Vagina (tissue), 2 donors: Measurements from ENCODE around the gene CAPN9. TPM values are rescaled to one million over a fixed set of nuclear protein-coding genes. Genes with fewer than 3 reads are reported as not detected.

Experiments used
- DNase-seq, 2 donors: peaks; one replicate each; pipeline ENCODE4 v3.0.0-alpha.2; 2017; ENCODE audit errors: extremely low spot score in 2 of 2
- H3K27ac ChIP-seq: fragments of 200-600 bp; sonication (generic); one replicate; pipeline ENCODE4 v1.5.1; 2019
- H3K27me3 ChIP-seq: fragments of 200-600 bp; sonication (generic); one replicate; pipeline ENCODE4 v1.5.1; 2019
- H3K36me3 ChIP-seq, 2 donors: fragments of 200-600 bp; sonication (generic); one replicate each; pipeline ENCODE4 v1.5.1; 2017 to 2019
- H3K4me1 ChIP-seq: fragments of 200-600 bp; sonication (generic); one replicate; pipeline ENCODE4 v1.5.1; 2019
- H3K4me3 ChIP-seq, 2 donors: fragments of 200-600 bp; sonication (generic); 1 replicate in 1 of 2; 2 replicates in 1 of 2; pipeline ENCODE4 v1.5.1; 2016 to 2019
- H3K9me3 ChIP-seq: fragments of 200-600 bp; sonication (generic); one replicate; pipeline ENCODE4 v1.5.1; 2019
- POLR2A ChIP-seq, 2 donors: fragments of 450-650 bp; IDR thresholded peaks; one replicate each; pipeline ENCODE4 v1.6.1; 2017; ENCODE audit warnings: antibody characterized with exemption in 2 of 2, mild to moderate bottlenecking in 2 of 2, moderate library complexity in 2 of 2
- POLR2AphosphoS5 ChIP-seq, 2 donors: sonication (generic); formaldehyde crosslinking; IDR thresholded peaks; one replicate each; pipeline ENCODE4 v1.9.0; 2017; ENCODE audit warnings: antibody characterized with exemption in 2 of 2, mild to moderate bottlenecking in 2 of 2, low read depth in 1 of 2; ENCODE audit not compliant: insufficient read depth in 1 of 2
- intact Hi-C: fragments of 100-400 bp; cut with DNase I; formaldehyde crosslinking; loops from one replicate; pipeline ENCODE4 v1.15.1; 2023
- total RNA-seq: library from RNA; depleted of rRNA; stranded (reverse); fragments of >200 nt; gene quantifications from one replicate; pipeline ENCODE4 v1.2.3, GENCODE V29; 2016
- TF ChIP-seq, protein P1 (sequence below), 3 experiments: fragments of 450-650 bp in 2 of 3; fragments of 200-600 bp in 1 of 3; sonication (generic) in 1 of 3; IDR thresholded peaks; one replicate each; pipeline ENCODE4 v1.5.1; 2017 to 2019; ENCODE audit warnings: antibody characterized with exemption in 3 of 3, mild to moderate bottlenecking in 2 of 3, moderate library complexity in 2 of 3

Gene CAPN9
- total RNA-seq, 1 donor from 2014 or later, result not detected

DNA sequence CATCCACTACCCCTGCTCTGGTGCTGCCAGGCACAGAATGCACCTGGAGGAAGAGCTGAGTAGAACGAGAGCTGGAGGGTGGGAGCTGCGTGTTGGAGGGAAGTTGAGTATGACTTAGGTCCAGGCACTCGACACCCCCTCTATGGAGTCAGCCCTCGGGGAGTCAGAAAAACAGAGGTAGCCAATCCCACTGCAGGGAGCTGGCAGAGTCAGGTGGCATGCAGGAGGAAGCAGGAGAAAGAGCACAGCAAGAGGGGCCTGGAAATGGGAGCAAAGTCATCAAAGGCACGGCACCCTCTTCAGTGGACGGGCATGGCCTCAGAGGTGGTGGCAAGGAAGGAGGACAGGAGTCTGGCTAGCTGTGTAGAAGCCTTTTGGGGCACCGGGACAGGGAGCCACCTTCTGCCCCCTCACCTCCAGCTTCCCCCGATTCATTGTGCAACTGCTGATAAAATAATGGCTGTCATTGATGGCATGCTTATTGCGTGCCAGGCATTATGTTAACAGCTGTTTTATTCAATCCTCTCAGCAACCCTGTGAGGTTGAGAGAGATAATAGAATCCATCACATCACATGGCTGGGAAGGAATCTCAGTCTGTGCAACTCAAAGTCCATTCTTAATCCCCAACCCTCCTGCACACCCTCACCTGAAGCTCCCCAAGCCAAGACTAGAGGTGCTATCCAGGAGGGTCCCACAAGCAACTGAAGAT lies 79.1 kb downstream of the CAPN9 start:
- intact Hi-C loops, result no loop called here
- Histone ChIP-seq H3K9me3 (no peaks in the 10 kb centered on the region), H3K27me3 (no peaks in the 10 kb centered on the region), H3K27ac (peak overlapping the region; percentile 81), H3K4me1 (peaks cover 55% of the 10 kb centered on the region), H3K36me3 (no peaks in the 10 kb centered on the region), H3K4me3 (no peak overlapping the region)
- DNase-seq, result peak in 1 of 2 donors; percentile 79
- TF ChIP-seq, protein P1, sequence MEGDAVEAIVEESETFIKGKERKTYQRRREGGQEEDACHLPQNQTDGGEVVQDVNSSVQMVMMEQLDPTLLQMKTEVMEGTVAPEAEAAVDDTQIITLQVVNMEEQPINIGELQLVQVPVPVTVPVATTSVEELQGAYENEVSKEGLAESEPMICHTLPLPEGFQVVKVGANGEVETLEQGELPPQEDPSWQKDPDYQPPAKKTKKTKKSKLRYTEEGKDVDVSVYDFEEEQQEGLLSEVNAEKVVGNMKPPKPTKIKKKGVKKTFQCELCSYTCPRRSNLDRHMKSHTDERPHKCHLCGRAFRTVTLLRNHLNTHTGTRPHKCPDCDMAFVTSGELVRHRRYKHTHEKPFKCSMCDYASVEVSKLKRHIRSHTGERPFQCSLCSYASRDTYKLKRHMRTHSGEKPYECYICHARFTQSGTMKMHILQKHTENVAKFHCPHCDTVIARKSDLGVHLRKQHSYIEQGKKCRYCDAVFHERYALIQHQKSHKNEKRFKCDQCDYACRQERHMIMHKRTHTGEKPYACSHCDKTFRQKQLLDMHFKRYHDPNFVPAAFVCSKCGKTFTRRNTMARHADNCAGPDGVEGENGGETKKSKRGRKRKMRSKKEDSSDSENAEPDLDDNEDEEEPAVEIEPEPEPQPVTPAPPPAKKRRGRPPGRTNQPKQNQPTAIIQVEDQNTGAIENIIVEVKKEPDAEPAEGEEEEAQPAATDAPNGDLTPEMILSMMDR (IDR thresholded peaks at IDR 0.05), result no peak
- TF ChIP-seq POLR2AphosphoS5 (IDR thresholded peaks at IDR 0.05; ENCODE audit: insufficient read depth in 1 of 2, low read depth in 1 of 2), result no peak
- no peak for TF ChIP-seq POLR2A (IDR thresholded peaks at IDR 0.05)

DNA sequence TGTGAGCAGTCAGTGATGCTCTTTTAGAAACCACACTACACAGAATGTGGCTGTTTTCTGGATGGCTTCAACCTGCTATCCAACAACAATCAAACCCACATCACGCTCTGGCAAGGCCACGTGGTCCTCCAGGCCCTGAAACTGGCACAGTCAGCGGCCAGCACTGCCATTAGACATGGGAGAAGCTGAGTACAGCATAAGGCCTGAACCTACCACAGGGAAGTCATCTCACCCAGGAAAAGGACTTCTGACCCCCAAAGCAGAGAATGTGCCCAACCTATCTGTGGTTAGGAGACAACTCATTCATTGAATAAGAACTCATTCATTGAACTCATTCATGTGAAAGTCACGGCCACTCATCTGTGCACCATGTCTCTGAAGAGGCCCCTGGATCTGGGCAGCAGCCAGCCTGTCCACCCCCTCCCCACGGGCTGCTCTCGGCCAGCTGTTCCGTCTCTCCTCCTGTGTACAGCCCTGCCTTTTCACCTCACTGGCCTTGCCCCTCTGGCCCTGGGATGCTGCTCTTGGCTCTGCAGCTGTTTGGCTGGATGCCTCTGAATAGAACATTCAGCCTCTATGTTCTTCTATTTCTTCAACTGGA lies 80.0 kb downstream of the CAPN9 start:
- Histone ChIP-seq H3K27me3 (no peaks in the 10 kb centered on the region), H3K9me3 (no peaks in the 10 kb centered on the region), H3K4me3 (no peak overlapping the region), H3K4me1 (peaks cover 48% of the 10 kb centered on the region), H3K27ac (no peak overlapping the region), H3K36me3 (no peaks in the 10 kb centered on the region)
- TF ChIP-seq POLR2A (IDR thresholded peaks at IDR 0.05) (no peak), POLR2AphosphoS5 (IDR thresholded peaks at IDR 0.05; ENCODE audit: insufficient read depth in 1 of 2, low read depth in 1 of 2) (no peak)
- TF ChIP-seq, protein P1 (IDR thresholded peaks at IDR 0.05), result no peak
- peak in 1 of 2 donors; percentile 52 for DNase-seq
- intact Hi-C loops, result no loop called here

DNA sequence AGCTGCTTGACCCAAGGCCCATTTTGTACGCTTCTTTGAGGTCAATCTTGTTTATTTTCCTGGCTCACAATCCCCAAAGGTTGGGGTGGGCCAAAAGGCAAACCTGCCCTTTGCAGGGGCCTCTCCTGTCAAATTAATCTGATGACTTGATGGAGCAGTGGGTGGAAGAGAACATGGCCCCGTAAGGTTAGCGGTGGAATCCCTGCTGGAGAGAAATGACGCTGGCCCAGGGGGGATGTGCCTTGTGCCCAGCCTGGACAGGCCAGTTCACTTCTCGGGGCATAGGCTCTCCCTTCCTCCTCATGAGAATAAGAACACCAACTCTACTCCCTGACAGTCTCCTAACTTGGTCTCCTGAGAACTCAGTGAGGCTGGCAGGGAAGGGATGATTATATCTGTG lies 80.6 kb downstream of the CAPN9 start:
- no peak overlapping the region for H3K4me3 ChIP-seq
- peak overlapping the region; percentile 3 for H3K27ac ChIP-seq
- no peak for TF ChIP-seq POLR2A (IDR thresholded peaks at IDR 0.05)
- TF ChIP-seq POLR2AphosphoS5 (IDR thresholded peaks at IDR 0.05; ENCODE audit: insufficient read depth in 1 of 2, low read depth in 1 of 2), result no peak
- TF ChIP-seq, protein P1 (IDR thresholded peaks at IDR 0.05), result no peak
- no peaks in the 10 kb centered on the region for H3K9me3 ChIP-seq
- H3K36me3 ChIP-seq, result no peaks in the 10 kb centered on the region
- H3K27me3 ChIP-seq, result no peaks in the 10 kb centered on the region
- DNase-seq, result peak in 1 of 2 donors; percentile 49
- intact Hi-C loops, result no loop called here
- H3K4me1 ChIP-seq, result peaks cover 42% of the 10 kb centered on the region

DNA sequence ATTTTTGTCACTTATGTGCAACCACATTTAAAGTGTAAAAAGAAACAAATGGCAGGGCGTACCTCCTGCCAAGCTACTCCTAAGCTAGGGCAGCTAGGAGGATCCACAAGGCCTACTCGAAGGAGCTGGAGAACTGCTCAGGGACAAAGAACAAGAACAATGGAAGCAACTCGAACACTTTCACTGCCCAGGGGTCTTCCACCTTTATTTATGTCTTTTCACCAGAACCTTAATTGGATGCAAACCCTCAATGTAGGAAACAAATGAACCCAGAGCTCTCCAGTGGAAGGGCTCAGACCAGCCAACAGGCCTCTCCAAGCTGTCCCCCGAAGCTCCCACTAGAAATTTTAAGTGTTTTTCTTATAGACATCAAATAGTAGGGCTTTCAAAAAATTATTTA lies 81.2 kb downstream of the CAPN9 start:
- Histone ChIP-seq H3K36me3 (no peaks in the 10 kb centered on the region), H3K4me1 (peaks cover 36% of the 10 kb centered on the region), H3K9me3 (no peaks in the 10 kb centered on the region), H3K27ac (no peak overlapping the region), H3K27me3 (no peaks in the 10 kb centered on the region), H3K4me3 (no peak overlapping the region)
- intact Hi-C loops, result no loop called here
- TF ChIP-seq, protein P1 (IDR thresholded peaks at IDR 0.05), result no peak
- TF ChIP-seq POLR2AphosphoS5 (IDR thresholded peaks at IDR 0.05; ENCODE audit: insufficient read depth in 1 of 2, low read depth in 1 of 2), result no peak
- no peak for TF ChIP-seq POLR2A (IDR thresholded peaks at IDR 0.05)
- peak in 1 of 2 donors; percentile 72 for DNase-seq

DNA sequence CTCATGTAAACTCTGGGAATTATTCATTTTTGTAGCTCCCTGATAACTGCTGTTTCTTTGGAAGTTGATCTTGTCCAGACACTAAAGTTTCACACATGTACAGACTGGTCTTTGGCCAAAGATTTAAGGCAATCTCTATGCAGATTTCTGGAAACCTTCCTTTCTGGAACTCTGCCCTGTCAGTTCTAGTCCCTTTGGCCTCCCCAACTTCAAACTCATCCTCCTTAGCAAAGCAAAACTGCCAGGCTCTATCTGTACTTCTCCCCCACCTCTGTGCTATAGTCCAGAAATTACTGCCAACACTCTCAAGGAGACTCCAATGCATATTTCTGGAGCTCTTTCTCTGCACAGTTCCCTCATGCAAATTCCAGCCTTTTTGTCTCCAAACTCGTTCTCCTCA lies 84.6 kb downstream of the CAPN9 start:
- peaks cover 4% of the 10 kb centered on the region for H3K4me1 ChIP-seq
- H3K27me3 ChIP-seq, result no peaks in the 10 kb centered on the region
- no peak for TF ChIP-seq POLR2AphosphoS5 (IDR thresholded peaks at IDR 0.05; ENCODE audit: insufficient read depth in 1 of 2, low read depth in 1 of 2)
- TF ChIP-seq, protein P1 (IDR thresholded peaks at IDR 0.05), result no peak
- no peak for TF ChIP-seq POLR2A (IDR thresholded peaks at IDR 0.05)
- intact Hi-C loops, result no loop called here
- no peak overlapping the region for H3K27ac ChIP-seq
- peak; percentile 22 to 40 for DNase-seq
- H3K36me3 ChIP-seq, result no peaks in the 10 kb centered on the region
- no peaks in the 10 kb centered on the region for H3K9me3 ChIP-seq
- H3K4me3 ChIP-seq, result no peak overlapping the region
